ENCODE measurements around the gene TIFAB.

GRCh38 chr5:135448791-135449507, 3.2 kb downstream of the TIFAB start:
- TF ChIP-seq YY1 (tag by site-specific recombination; IDR thresholded peaks at IDR 0.05) (no peak), ZNF146 (tag by site-specific recombination; IDR thresholded peaks at IDR 0.05) (no peak), CTCF (tag by site-specific recombination; IDR thresholded peaks at IDR 0.05) (no peak), GLIS1 (tag by site-specific recombination; IDR thresholded peaks at IDR 0.05) (no peak), MEIS1 (CRISPR knock-in tag; IDR thresholded peaks at IDR 0.05; ENCODE audit: borderline replicate concordance) (no peak), ZNF629 (tag by site-specific recombination; IDR thresholded peaks at IDR 0.05) (no peak), ZNF274 (IDR thresholded peaks at IDR 0.05; ENCODE audit: low read length) (no peak), ZNF274 (tag by site-specific recombination; IDR thresholded peaks at IDR 0.05; ENCODE audit: borderline replicate concordance) (no peak), ZNF350 (tag by site-specific recombination; IDR thresholded peaks at IDR 0.05) (no peak), ZNF660 (tag by site-specific recombination; IDR thresholded peaks at IDR 0.05) (no peak), ZBTB21 (tag by site-specific recombination; IDR thresholded peaks at IDR 0.05) (no peak)
